ENCODE results near the gene RNFT2. TPM values are rescaled to one million over a fixed set of nuclear protein-coding genes. Genes with fewer than 3 reads are reported as not detected.

Gene RNFT2
- total RNA-seq, 4 donors from 2014 or later: 0.68 to 1.2 (median 1.2) TPM; not detected in 1

GRCh38 chr12:116761499-116761898, 23.4 kb downstream of the RNFT2 start:
- H3K4me3 ChIP-seq (ENCODE audit: low read depth, poor library complexity, severe bottlenecking): no peak overlapping the region
- no peak for DNase-seq (ENCODE audit: low spot score in 2 of 2)
- intact Hi-C loops (cut with DNase I; ENCODE audit: low total_unique reads): no loop called here
- WGBS, 2 donors: 95 to 98% methylated on average over 4 of the region's 4 CpGs
- no peak for TF ChIP-seq POLR2A (IDR thresholded peaks at IDR 0.05)
- TF ChIP-seq, protein P1, sequence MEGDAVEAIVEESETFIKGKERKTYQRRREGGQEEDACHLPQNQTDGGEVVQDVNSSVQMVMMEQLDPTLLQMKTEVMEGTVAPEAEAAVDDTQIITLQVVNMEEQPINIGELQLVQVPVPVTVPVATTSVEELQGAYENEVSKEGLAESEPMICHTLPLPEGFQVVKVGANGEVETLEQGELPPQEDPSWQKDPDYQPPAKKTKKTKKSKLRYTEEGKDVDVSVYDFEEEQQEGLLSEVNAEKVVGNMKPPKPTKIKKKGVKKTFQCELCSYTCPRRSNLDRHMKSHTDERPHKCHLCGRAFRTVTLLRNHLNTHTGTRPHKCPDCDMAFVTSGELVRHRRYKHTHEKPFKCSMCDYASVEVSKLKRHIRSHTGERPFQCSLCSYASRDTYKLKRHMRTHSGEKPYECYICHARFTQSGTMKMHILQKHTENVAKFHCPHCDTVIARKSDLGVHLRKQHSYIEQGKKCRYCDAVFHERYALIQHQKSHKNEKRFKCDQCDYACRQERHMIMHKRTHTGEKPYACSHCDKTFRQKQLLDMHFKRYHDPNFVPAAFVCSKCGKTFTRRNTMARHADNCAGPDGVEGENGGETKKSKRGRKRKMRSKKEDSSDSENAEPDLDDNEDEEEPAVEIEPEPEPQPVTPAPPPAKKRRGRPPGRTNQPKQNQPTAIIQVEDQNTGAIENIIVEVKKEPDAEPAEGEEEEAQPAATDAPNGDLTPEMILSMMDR (IDR thresholded peaks at IDR 0.05): no peak

GRCh38 chr12:116765271-116765670, 27.2 kb downstream of the RNFT2 start:
- WGBS, 2 donors: 70 to 75% methylated on average over 5 of the region's 5 CpGs
- intact Hi-C loops (cut with DNase I; ENCODE audit: low total_unique reads): no loop called here
- no peak overlapping the region for H3K4me3 ChIP-seq (ENCODE audit: low read depth, poor library complexity, severe bottlenecking)
- TF ChIP-seq POLR2A (IDR thresholded peaks at IDR 0.05): no peak
- TF ChIP-seq, protein P1 (IDR thresholded peaks at IDR 0.05): no peak
- no peak for DNase-seq (ENCODE audit: low spot score in 2 of 2)

DNA sequence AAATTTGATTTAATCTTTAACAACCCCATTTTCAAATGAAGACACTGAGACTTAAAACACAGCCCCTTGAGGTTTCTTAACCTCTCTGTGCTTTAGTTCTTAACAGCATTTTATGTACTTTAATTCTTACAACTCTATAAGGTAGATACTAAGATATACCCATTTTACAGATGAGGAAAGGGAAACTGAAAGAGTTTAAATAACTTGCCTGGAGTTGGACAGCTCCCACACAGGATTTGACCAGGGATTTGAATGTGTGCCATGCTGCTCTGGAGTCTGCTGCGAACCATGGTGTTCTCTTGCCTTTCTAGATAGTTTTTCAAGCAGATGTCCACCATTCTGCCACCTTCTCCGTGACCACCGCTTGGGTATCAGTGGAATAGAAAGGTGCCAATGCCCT, 28.2 kb downstream of the RNFT2 start:
- TF ChIP-seq, protein P1 (IDR thresholded peaks at IDR 0.05): no peak
- TF ChIP-seq POLR2A (IDR thresholded peaks at IDR 0.05): no peak
- WGBS, 2 donors: 89 to 96% methylated on average over 3 of the region's 3 CpGs
- no peak overlapping the region for H3K4me3 ChIP-seq (ENCODE audit: low read depth, poor library complexity, severe bottlenecking)
- intact Hi-C loops (cut with DNase I; ENCODE audit: low total_unique reads): no loop called here
- DNase-seq (ENCODE audit: low spot score in 2 of 2): no peak

GRCh38 chr12:116766746-116767145, 28.6 kb downstream of the RNFT2 start:
- intact Hi-C loops (cut with DNase I; ENCODE audit: low total_unique reads): no loop called here
- TF ChIP-seq, protein P1 (IDR thresholded peaks at IDR 0.05): no peak
- TF ChIP-seq POLR2A (IDR thresholded peaks at IDR 0.05): no peak
- no peak overlapping the region for H3K4me3 ChIP-seq (ENCODE audit: low read depth, poor library complexity, severe bottlenecking)
- DNase-seq (ENCODE audit: low spot score in 2 of 2): no peak
- WGBS, 2 donors: 94 to 95% methylated on average over 3 of the region's 3 CpGs

- intact Hi-C loops (cut with DNase I; ENCODE audit: low total_unique reads): no loop called here
- no peak for DNase-seq (ENCODE audit: low spot score in 2 of 2)
- TF ChIP-seq, protein P1 (IDR thresholded peaks at IDR 0.05): no peak
- no peak overlapping the region for H3K4me3 ChIP-seq (ENCODE audit: low read depth, poor library complexity, severe bottlenecking)
- 50 to 51% methylated on average over 8 of the region's 8 CpGs for WGBS, 2 donors
Measured at GRCh38 chr12:116771651-116772050, 33.5 kb downstream of the RNFT2 start.

- intact Hi-C loops (cut with DNase I; ENCODE audit: low total_unique reads): no loop called here
- 61 to 70% methylated on average over 4 of the region's 4 CpGs for WGBS, 2 donors
- no peak overlapping the region for H3K4me3 ChIP-seq (ENCODE audit: low read depth, poor library complexity, severe bottlenecking)
- TF ChIP-seq POLR2A (IDR thresholded peaks at IDR 0.05): no peak
- TF ChIP-seq, protein P1 (IDR thresholded peaks at IDR 0.05): no peak
- DNase-seq (ENCODE audit: low spot score in 2 of 2): no peak
Measured at GRCh38 chr12:116773276-116773731, 35.2 kb downstream of the RNFT2 start.

Measured in lower leg skin (tissue), 4 donors.